PC-3 (cell line): ENCODE results near the gene NEXN.

Experiments
- EZH2 ChIP-seq: fragments of 300-600 bp; sonication (generic); IDR thresholded peaks from one replicate; pipeline ENCODE4 v1.6.1; 2017; ENCODE audit warnings: antibody characterized with exemption, mild to moderate bottlenecking, low read length; ENCODE audit not compliant: unreplicated experiment
- TF ChIP-seq, protein P1 (sequence below): fragments of 300-600 bp; sonication (generic); conservative IDR thresholded peaks from 2 replicates; pipeline ENCODE4 v1.5.1; 2017; ENCODE audit warnings: antibody characterized with exemption, low read depth, mild to moderate bottlenecking, low read length

DNA sequence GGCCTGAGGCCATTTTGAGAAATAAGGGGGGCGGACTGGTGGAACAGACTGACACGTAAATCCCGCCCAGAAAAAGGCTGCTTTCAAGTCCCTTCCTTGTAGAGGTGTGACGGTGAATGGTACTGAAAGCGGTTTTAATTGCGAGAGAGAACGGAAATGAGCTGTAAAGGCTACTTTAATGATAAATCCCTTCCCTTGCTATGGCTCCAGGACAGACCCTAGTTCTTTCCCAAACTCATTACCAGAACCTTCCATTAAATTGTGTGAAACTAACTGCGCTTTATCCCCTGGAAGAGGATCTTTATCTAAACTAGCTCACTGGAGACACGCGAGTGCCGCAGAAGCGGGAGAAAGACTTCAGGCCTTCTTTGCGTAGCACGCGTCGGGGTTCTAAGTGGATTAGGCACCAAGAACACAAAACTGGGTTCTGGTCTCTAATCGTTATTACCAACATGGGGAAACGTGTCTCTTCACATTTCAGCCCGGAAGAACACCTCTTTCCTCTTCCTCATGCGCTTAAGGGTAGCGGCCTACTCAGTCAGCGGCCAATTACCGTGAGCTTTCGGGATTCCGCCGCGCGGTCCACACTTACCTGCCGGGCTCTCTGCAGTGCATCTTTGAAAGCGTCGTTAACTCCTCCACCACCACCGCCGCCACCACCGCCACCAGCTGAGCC lies 90.0 kb downstream of the NEXN start:
- TF ChIP-seq, protein P1, sequence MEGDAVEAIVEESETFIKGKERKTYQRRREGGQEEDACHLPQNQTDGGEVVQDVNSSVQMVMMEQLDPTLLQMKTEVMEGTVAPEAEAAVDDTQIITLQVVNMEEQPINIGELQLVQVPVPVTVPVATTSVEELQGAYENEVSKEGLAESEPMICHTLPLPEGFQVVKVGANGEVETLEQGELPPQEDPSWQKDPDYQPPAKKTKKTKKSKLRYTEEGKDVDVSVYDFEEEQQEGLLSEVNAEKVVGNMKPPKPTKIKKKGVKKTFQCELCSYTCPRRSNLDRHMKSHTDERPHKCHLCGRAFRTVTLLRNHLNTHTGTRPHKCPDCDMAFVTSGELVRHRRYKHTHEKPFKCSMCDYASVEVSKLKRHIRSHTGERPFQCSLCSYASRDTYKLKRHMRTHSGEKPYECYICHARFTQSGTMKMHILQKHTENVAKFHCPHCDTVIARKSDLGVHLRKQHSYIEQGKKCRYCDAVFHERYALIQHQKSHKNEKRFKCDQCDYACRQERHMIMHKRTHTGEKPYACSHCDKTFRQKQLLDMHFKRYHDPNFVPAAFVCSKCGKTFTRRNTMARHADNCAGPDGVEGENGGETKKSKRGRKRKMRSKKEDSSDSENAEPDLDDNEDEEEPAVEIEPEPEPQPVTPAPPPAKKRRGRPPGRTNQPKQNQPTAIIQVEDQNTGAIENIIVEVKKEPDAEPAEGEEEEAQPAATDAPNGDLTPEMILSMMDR, result no peak
- no peak for TF ChIP-seq EZH2
